ENCODE results near the gene HOMER2.

DNA sequence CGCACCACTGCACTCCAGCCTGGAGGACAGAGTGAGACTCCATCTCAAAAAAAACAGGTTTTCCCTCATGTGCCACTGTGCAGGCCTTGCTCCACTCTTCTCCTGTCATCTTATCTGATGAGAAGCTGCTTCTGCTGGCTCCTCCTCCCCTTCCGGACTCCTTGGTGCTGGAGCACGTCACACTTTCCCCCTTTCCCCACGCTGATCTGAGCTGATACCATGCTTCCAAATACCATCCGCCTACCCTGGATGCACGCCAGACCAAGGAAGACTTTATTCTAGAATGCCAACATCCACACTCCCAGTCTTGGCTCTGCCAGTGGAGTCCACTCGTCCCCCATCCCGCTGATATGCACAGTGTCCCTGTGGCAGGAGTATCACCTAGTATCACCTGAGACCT, 31.3 kb downstream of the HOMER2 start:
- no peak for TF ChIP-seq ZFP30 (CRISPR knock-in tag; IDR thresholded peaks at IDR 0.05)
- no peak for TF ChIP-seq TOX (CRISPR knock-in tag; IDR thresholded peaks at IDR 0.05; ENCODE audit: borderline replicate concordance)
- no peak for TF ChIP-seq RARB (CRISPR knock-in tag; IDR thresholded peaks at IDR 0.05)
- TF ChIP-seq CREB5 (CRISPR knock-in tag; IDR thresholded peaks at IDR 0.05; ENCODE audit: low read depth), result no peak
- no peak for TF ChIP-seq ZNF70 (CRISPR knock-in tag; IDR thresholded peaks at IDR 0.05)
- TF ChIP-seq ARNTL (CRISPR knock-in tag; IDR thresholded peaks at IDR 0.05; ENCODE audit: borderline replicate concordance, low read depth), result no peak
- TF ChIP-seq, protein P1, sequence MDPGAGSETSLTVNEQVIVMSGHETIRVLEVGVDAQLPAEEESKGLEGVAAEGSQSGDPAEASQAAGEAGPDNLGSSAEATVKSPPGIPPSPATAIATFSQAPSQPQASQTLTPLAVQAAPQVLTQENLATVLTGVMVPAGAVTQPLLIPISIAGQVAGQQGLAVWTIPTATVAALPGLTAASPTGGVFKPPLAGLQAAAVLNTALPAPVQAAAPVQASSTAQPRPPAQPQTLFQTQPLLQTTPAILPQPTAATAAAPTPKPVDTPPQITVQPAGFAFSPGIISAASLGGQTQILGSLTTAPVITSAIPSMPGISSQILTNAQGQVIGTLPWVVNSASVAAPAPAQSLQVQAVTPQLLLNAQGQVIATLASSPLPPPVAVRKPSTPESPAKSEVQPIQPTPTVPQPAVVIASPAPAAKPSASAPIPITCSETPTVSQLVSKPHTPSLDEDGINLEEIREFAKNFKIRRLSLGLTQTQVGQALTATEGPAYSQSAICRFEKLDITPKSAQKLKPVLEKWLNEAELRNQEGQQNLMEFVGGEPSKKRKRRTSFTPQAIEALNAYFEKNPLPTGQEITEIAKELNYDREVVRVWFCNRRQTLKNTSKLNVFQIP (CRISPR knock-in tag; IDR thresholded peaks at IDR 0.05; ENCODE audit: borderline replicate concordance, low read depth), result no peak
- TF ChIP-seq ZNF565 (CRISPR knock-in tag; conservative IDR thresholded peaks at IDR 0.05; ENCODE audit: low read depth), result no peak
- TF ChIP-seq TCF4 (CRISPR knock-in tag; IDR thresholded peaks at IDR 0.05; ENCODE audit: borderline replicate concordance), result no peak
- no peak for TF ChIP-seq SNAI2 (CRISPR knock-in tag; IDR thresholded peaks at IDR 0.05)

Data from SK-N-SH treated with all-trans-retinoic acid at 6 μM for 48 hours (cell line).